WERI-Rb-1 (cell line): Measurements from ENCODE around the gene TRMO.

Experiments
- DNase-seq: peaks from one replicate; pipeline ENCODE4 v3.0.0-alpha.2; 2020
- H3K27ac ChIP-seq: fragments of 250-450 bp; sonication (Bioruptor Pico); 2 replicates; pipeline ENCODE4 v1.5.1; 2020; ENCODE audit warnings: mild to moderate bottlenecking, moderate library complexity
- H3K27me3 ChIP-seq: fragments of 250-450 bp; sonication (Bioruptor Pico); 2 replicates; pipeline ENCODE4 v1.5.1; 2021; ENCODE audit warnings: mild to moderate bottlenecking, low read depth, moderate library complexity; ENCODE audit not compliant: insufficient read depth, severe bottlenecking
- H3K36me3 ChIP-seq: fragments of 250-450 bp; sonication (Bioruptor Pico); 2 replicates; pipeline ENCODE4 v1.5.1; 2020; ENCODE audit warnings: mild to moderate bottlenecking, moderate library complexity
- H3K4me3 ChIP-seq: 2 replicates; pipeline ENCODE4 v1.5.1; 2011; ENCODE audit warnings: low read depth, mild to moderate bottlenecking, control low read depth, low read length
- H3K9me3 ChIP-seq: fragments of 250-450 bp; sonication (Bioruptor Pico); 2 replicates; pipeline ENCODE4 v1.5.1; 2021; ENCODE audit warnings: mild to moderate bottlenecking, moderate library complexity; ENCODE audit not compliant: severe bottlenecking
- CTCF ChIP-seq: IDR thresholded peaks from 2 replicates; pipeline ENCODE4 v1.5.1; 2011; ENCODE audit warnings: low read depth, mild to moderate bottlenecking, control low read depth, inconsistent platforms, low read length

Gene TRMO

GRCh38 chr9:97924386-97924785 lies 2.1 kb upstream of the TRMO start:
- H3K4me3 ChIP-seq: no peak overlapping the region
- no peak for DNase-seq

GRCh38 chr9:97923529-97924108 lies 1.3 kb upstream of the TRMO start:
- DNase-seq: peak; percentile 82
- TF ChIP-seq CTCF: peak; percentile 57
- no peaks in the 10 kb centered on the region for H3K27me3 ChIP-seq
- H3K4me3 ChIP-seq: peak overlapping the region; percentile 86
- peak overlapping the region; percentile 93 for H3K27ac ChIP-seq
- H3K9me3 ChIP-seq: no peaks in the 10 kb centered on the region
- no peaks in the 10 kb centered on the region; the same call in 1 of the 2 replicates for H3K36me3 ChIP-seq

More at GRCh38 chr9:97924386-97924785, 2.1 kb upstream of the TRMO start:
- no peak overlapping the region for H3K27ac ChIP-seq
- no peak for TF ChIP-seq CTCF
- no peaks in the 10 kb centered on the region for H3K9me3 ChIP-seq
- H3K27me3 ChIP-seq: no peaks in the 10 kb centered on the region
- H3K36me3 ChIP-seq: no peaks in the 10 kb centered on the region; the same call in 1 of the 2 replicates

GRCh38 chr9:97919217-97919813 lies 3.0 kb downstream of the TRMO start:
- DNase-seq: no peak
- Histone ChIP-seq H3K27me3 (no peaks in the 10 kb centered on the region), H3K4me3 (no peak overlapping the region), H3K9me3 (no peaks in the 10 kb centered on the region), H3K27ac (no peak overlapping the region), H3K36me3 (peaks cover 5% of the 10 kb centered on the region)
- TF ChIP-seq CTCF: no peak

GRCh38 chr9:97918611-97919010 lies 3.7 kb downstream of the TRMO start:
- TF ChIP-seq CTCF: no peak
- no peak overlapping the region for H3K27ac ChIP-seq
- no peak overlapping the region for H3K4me3 ChIP-seq
- no peaks in the 10 kb centered on the region for H3K9me3 ChIP-seq
- DNase-seq: no peak
- no peaks in the 10 kb centered on the region for H3K27me3 ChIP-seq
- H3K36me3 ChIP-seq: peaks cover 7% of the 10 kb centered on the region

GRCh38 chr9:97911970-97912369 lies 10.3 kb downstream of the TRMO start:
- H3K27ac ChIP-seq: peak overlapping the region; percentile 77
- no peak for TF ChIP-seq CTCF
- H3K27me3 ChIP-seq: no peaks in the 10 kb centered on the region
- peaks cover 45% of the 10 kb centered on the region for H3K36me3 ChIP-seq
- no peak overlapping the region for H3K4me3 ChIP-seq
- no peaks in the 10 kb centered on the region for H3K9me3 ChIP-seq
- no peak for DNase-seq

GRCh38 chr9:97911528-97911927 lies 10.8 kb downstream of the TRMO start:
- Histone ChIP-seq H3K4me3 (no peak overlapping the region), H3K9me3 (no peaks in the 10 kb centered on the region), H3K36me3 (peaks cover 45% of the 10 kb centered on the region), H3K27ac (peak overlapping the region; percentile 77), H3K27me3 (no peaks in the 10 kb centered on the region)
- TF ChIP-seq CTCF: no peak
- DNase-seq: peak; percentile 42
